Lower leg skin (tissue), 4 donors: Measurements from ENCODE around the gene AFAP1L2. TPM values are rescaled to one million over a fixed set of nuclear protein-coding genes. Genes with fewer than 3 reads are reported as not detected.
"Not testable (repeated sequence)": the region's sequence is repeated elsewhere in the genome, so short reads cannot be mapped to it uniquely, and the experiment has no call there.

ENCODE experiments used
- DNase-seq, 2 donors: peaks; one replicate each; pipeline ENCODE4 v3.0.0-alpha.2; 2019; ENCODE audit warnings: low spot score in 2 of 2
- H3K4me3 ChIP-seq: fragments of 200-600 bp; sonication (generic); 2 replicates; pipeline ENCODE4 v1.5.1; 2017; ENCODE audit warnings: mild to moderate bottlenecking, low read depth; ENCODE audit not compliant: poor library complexity, severe bottlenecking
- POLR2A ChIP-seq, 2 donors: fragments of 450-650 bp; IDR thresholded peaks; one replicate each; pipeline ENCODE4 v1.6.1; 2016 to 2017; ENCODE audit warnings: antibody characterized with exemption in 2 of 2, mild to moderate bottlenecking in 1 of 2, moderate library complexity in 1 of 2
- WGBS, 2 donors: methylation state at CpG; one replicate each; pipeline ENCODE4 v1.1.5; 2018; 5-methylcytosine and 5-hydroxymethylcytosine counted together
- intact Hi-C: fragments of 100-400 bp; cut with DNase I; formaldehyde crosslinking; loops from one replicate; pipeline ENCODE4 v1.15.0; 2023; ENCODE audit warnings: low total_unique reads
- total RNA-seq, 4 donors: library from RNA; depleted of rRNA; stranded (reverse); fragments of >200 nt; gene quantifications; one replicate each; pipeline ENCODE4 v1.1.0, GENCODE V29; 2016
- TF ChIP-seq, protein P1 (sequence below), 3 donors: fragments of 450-650 bp; IDR thresholded peaks; one replicate each; pipeline ENCODE4 v1.5.1; 2016; ENCODE audit warnings: antibody characterized with exemption in 3 of 3, mild to moderate bottlenecking in 3 of 3, moderate library complexity in 2 of 3

Gene AFAP1L2
- total RNA-seq, 4 donors from 2014 or later: 10.9 to 19.4 (median 14.3) TPM

DNA sequence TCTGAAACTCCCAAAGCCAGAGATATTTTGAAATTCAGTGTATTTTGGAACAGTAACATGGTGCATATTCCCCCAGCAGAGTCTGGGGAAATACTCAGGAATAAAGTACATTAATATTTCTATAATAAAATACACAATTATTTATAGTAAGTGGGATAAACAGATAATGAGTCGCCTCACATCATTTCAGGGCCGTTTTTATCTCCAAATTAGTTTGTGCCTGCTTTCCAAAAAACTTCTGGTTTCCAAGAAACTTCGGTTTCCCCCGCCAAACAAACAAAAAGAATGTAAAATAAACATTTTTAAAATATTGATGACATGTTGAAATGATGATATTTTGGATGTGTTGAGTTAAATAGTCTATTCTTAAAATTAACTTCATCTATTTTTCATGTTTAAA lies 48.2 kb downstream of the AFAP1L2 start:
- intact Hi-C loops: no loop called here
- H3K4me3 ChIP-seq: no peak overlapping the region
- TF ChIP-seq POLR2A (IDR thresholded peaks at IDR 0.05): no peak
- TF ChIP-seq, protein P1, sequence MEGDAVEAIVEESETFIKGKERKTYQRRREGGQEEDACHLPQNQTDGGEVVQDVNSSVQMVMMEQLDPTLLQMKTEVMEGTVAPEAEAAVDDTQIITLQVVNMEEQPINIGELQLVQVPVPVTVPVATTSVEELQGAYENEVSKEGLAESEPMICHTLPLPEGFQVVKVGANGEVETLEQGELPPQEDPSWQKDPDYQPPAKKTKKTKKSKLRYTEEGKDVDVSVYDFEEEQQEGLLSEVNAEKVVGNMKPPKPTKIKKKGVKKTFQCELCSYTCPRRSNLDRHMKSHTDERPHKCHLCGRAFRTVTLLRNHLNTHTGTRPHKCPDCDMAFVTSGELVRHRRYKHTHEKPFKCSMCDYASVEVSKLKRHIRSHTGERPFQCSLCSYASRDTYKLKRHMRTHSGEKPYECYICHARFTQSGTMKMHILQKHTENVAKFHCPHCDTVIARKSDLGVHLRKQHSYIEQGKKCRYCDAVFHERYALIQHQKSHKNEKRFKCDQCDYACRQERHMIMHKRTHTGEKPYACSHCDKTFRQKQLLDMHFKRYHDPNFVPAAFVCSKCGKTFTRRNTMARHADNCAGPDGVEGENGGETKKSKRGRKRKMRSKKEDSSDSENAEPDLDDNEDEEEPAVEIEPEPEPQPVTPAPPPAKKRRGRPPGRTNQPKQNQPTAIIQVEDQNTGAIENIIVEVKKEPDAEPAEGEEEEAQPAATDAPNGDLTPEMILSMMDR (IDR thresholded peaks at IDR 0.05): no peak
- DNase-seq: no peak
- WGBS, 2 donors: 45 to 54% methylated on average over 4 of the region's 4 CpGs

DNA sequence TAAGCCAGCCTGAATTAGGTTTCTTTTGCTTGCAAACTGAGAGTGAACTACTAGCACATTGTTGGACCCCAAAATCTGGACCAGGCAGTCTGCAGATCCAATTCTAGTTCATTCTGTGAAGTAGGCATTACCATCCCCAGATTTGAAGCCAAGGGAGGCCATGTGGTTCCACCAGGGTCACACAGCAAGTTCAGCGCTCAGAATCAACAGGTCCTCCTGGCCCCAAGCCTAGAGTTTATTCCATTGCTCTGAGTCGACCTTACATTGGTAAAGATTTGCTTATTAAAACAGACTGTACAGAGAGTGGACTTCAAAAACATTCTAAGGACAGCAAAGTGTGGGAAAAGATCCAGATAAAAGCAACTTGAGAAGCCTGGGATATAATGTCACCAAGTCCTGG lies 50.9 kb downstream of the AFAP1L2 start:
- H3K4me3 ChIP-seq: no peak overlapping the region
- WGBS, 2 donors: 68 to 79% methylated on average over 2 of the region's 2 CpGs
- no peak for DNase-seq
- intact Hi-C loops: no loop called here
- TF ChIP-seq POLR2A (IDR thresholded peaks at IDR 0.05): no peak
- TF ChIP-seq, protein P1 (IDR thresholded peaks at IDR 0.05): no peak

DNA sequence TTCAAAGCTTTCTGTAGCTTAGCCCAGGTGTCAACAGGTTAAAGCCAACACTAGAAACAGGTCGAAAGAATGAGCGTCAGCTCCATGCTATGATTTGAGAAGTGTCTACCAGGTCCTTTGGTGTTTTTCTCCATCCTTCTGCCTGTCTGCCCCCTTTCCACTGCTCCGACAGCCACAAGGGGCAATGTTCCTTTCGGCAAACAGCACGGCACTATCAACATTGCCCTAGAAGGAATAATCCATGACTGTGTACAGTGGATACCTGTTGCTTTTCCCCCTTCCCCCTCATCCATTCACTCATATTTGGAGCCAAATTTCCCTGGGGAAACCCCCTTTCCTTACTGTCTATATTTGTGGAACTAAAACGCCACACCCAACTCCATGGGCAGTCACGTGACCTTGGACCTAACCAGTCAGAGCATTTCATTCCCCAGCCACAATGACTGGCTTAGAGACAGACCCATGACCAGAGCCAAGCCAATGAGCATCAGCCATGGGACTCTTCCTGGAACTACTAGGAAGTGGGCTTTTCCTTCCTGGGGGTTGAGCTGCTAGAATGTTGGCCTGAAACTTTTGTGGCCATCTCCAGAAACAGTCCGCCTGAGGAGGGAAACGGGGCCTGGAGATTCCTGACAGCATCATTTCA lies 51.5 kb downstream of the AFAP1L2 start:
- H3K4me3 ChIP-seq: no peak overlapping the region
- 93% methylated on average over 9 of the region's 9 CpGs for WGBS, 2 donors
- no peak for DNase-seq
- TF ChIP-seq, protein P1 (IDR thresholded peaks at IDR 0.05): no peak
- no peak for TF ChIP-seq POLR2A (IDR thresholded peaks at IDR 0.05)
- intact Hi-C loops: no loop called here

DNA sequence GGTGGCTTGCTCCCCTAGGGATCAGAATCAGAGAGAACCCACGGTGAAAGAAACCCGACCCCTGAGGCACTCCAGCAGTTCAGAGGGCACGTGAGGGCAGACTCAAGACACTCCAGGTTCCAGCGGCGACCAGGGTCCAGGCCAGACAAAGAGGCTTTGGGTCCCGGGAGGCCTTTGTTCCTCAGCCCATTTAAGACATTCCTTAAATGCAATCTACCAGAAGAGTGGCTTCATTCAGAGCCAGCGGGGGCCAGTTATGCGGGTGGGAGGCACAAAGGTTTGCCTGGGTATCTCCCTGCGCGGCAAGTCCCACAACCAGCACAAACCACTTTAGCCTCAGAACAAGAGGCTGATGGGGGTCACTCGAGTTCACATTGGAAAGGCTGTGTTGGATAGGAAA lies 53.6 kb downstream of the AFAP1L2 start:
- H3K4me3 ChIP-seq: no peak overlapping the region
- intact Hi-C loops: no loop called here
- 81 to 86% methylated on average over 11 of the region's 11 CpGs for WGBS, 2 donors
- DNase-seq: no peak
- TF ChIP-seq POLR2A (IDR thresholded peaks at IDR 0.05): no peak
- TF ChIP-seq, protein P1 (IDR thresholded peaks at IDR 0.05): no peak

DNA sequence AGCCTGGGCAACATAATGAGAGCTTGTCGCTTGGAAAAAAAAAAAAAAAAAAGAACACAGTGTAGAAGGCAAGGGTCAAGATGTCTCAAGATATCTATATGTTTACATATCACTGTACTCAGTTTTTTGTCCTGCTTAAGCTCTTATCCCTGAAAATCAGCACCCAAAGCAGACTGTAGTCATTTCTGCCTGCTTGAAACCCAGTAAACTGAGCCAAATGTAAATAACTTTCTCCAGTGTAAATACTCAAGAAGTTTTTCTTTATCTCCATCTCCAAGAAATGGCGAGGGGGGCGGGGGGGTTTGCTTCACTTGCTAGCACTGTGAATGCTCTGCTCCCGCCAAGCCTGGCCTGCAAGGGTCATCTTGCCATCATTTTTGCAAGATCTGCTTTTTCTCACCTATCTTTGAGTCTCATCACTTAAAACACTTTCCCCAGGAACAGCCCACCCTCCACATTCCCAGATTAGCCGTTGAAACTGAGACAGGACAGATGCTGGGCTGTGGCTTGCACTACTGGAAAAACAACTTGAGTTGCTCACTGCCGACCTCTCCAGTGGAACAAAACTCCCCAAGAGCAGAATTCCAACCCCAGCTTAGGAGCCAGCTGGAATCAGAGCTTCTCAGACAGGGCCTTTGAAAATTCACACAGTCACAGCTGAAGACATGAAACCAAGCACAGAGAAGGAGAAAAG lies 54.6 kb downstream of the AFAP1L2 start:
- no peak for TF ChIP-seq POLR2A (IDR thresholded peaks at IDR 0.05)
- TF ChIP-seq, protein P1 (IDR thresholded peaks at IDR 0.05): no peak
- no peak for DNase-seq
- intact Hi-C loops: no loop called here
- H3K4me3 ChIP-seq: no peak overlapping the region
- 59 to 64% methylated on average over 6 of the region's 6 CpGs for WGBS, 2 donors

DNA sequence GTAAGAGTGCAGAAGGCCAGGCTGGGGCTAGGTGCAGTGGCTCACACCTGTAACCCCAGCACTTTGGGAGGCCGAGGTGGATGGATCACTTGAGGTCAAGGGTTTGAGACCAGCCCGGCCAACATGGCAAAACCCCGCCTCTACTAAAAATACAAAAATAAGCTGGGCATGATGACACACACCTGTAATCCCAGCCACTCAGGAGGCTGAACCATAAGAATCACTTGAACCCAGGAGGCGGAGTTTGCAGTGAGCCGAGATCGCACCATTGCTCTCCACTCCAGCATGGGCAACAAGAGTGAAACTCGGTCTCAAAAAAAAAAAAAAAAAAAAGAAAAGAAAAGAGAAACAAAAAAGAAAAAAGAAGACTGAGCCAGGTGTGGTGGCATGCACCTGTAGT lies 55.2 kb downstream of the AFAP1L2 start:
- DNase-seq, H3K4me3 ChIP-seq, intact Hi-C loops: not testable (repeated sequence)
- WGBS, 2 donors: 87 to 93% methylated on average over 7 of the region's 7 CpGs
